Measurements from ENCODE around the gene PSORS1C2. TPM values are rescaled to one million over a fixed set of nuclear protein-coding genes. Genes with fewer than 3 reads are reported as not detected.

Gene PSORS1C2
- total RNA-seq, 2 experiments from 2014 or later: not detected

- POLR2A ChIA-PET: no interaction called here
- CTCF ChIA-PET: no interaction called here
Measured at GRCh38 chr6:31145386-31145785, 6.5 kb upstream of the PSORS1C2 start.

GRCh38 chr6:31144970-31145340 is 6.1 kb upstream of the PSORS1C2 start:
- CTCF ChIA-PET: no interaction called here
- POLR2A ChIA-PET: no interaction called here

GRCh38 chr6:31144296-31144969 is 5.6 kb upstream of the PSORS1C2 start:
- CTCF ChIA-PET: interaction anchor here (1.5 kb wide), 1 partner anchor 14 kb away, joined by 6 read pairs; no protein-coding TSS in a partner anchor
- POLR2A ChIA-PET: no interaction called here

- CTCF ChIA-PET: interaction anchor here (1.5 kb wide), 1 partner anchor 13 kb away, joined by 6 read pairs; no protein-coding TSS in a partner anchor
- POLR2A ChIA-PET: no interaction called here
Measured at GRCh38 chr6:31143148-31143547, 4.3 kb upstream of the PSORS1C2 start.

GRCh38 chr6:31142361-31142761 is 3.5 kb upstream of the PSORS1C2 start:
- POLR2A ChIA-PET: no interaction called here

GRCh38 chr6:31140643-31141042 is 1.8 kb upstream of the PSORS1C2 start:
- ChIA-PET CTCF (no interaction called here), POLR2A (no interaction called here)

More at GRCh38 chr6:31142361-31142761, 3.5 kb upstream of the PSORS1C2 start:
- CTCF ChIA-PET: interaction anchor here (1.1 to 1.3 kb wide), 2 partner anchors 18 to 50 kb away, joined by 3 to 5 read pairs; no protein-coding TSS in a partner anchor

GRCh38 chr6:31139599-31139998 is 733 bp upstream of the PSORS1C2 start:
- POLR2A ChIA-PET: no interaction called here
- CTCF ChIA-PET: interaction anchor here (0.9 to 3.2 kb wide), 3 partner anchors 11 to 236 kb away, joined by 3 to 18 read pairs (median 6); no protein-coding TSS in a partner anchor

- CTCF ChIA-PET: interaction anchor here (0.8 to 1.3 kb wide), 2 partner anchors 8 to 231 kb away, joined by 3 to 4 read pairs; no protein-coding TSS in a partner anchor
- POLR2A ChIA-PET: no interaction called here
Measured at GRCh38 chr6:31135710-31136109, 3.2 kb downstream of the PSORS1C2 start.

- ChIA-PET POLR2A (interaction anchor here (0.5 to 0.7 kb wide), 3 partner anchors 177 to 379 kb away, joined by 4 to 6 read pairs (median 4); no protein-coding TSS in a partner anchor), CTCF (interaction anchor here (0.5 to 1.5 kb wide), 2 partner anchors 56 to 60 kb away, joined by 3 to 5 read pairs; no protein-coding TSS in a partner anchor)
Measured at GRCh38 chr6:31132806-31133205, 6.1 kb downstream of the PSORS1C2 start.

GRCh38 chr6:31131595-31131994 is 7.3 kb downstream of the PSORS1C2 start:
- POLR2A ChIA-PET: no interaction called here

GRCh38 chr6:31130751-31131150 is 8.1 kb downstream of the PSORS1C2 start:
- ChIA-PET POLR2A (interaction anchor here (0.7 kb wide), 1 partner anchor 49 kb away, joined by 7 read pairs; no protein-coding TSS in a partner anchor), CTCF (interaction anchor here (1.1 to 1.8 kb wide), 4 partner anchors 13 to 268 kb away, joined by 3 to 6 read pairs (median 4); no protein-coding TSS in a partner anchor)

More at GRCh38 chr6:31131595-31131994, 7.3 kb downstream of the PSORS1C2 start:
- CTCF ChIA-PET: no interaction called here

GRCh38 chr6:31129130-31129529 is 9.7 kb downstream of the PSORS1C2 start:
- CTCF ChIA-PET: interaction anchor here (0.6 to 1.8 kb wide), 4 partner anchors 8 to 248 kb away, joined by 3 to 6 read pairs (median 5); no protein-coding TSS in a partner anchor
- POLR2A ChIA-PET: no interaction called here

GRCh38 chr6:31128093-31128676 is 10.7 kb downstream of the PSORS1C2 start:
- ChIA-PET POLR2A (no interaction called here), CTCF (interaction anchor here (0.6 to 1.8 kb wide), 6 partner anchors 8 to 376 kb away, joined by 3 to 6 read pairs (median 4); no protein-coding TSS in a partner anchor)

- CTCF ChIA-PET: interaction anchor here (0.6 to 1.4 kb wide), 5 partner anchors 11 to 374 kb away, joined by 3 read pairs; no protein-coding TSS in a partner anchor
- POLR2A ChIA-PET: no interaction called here
Measured at GRCh38 chr6:31126396-31127175, 12.3 kb downstream of the PSORS1C2 start.

GRCh38 chr6:31125586-31126363 is 13.1 kb downstream of the PSORS1C2 start:
- ChIA-PET CTCF (interaction anchor here (0.6 to 1.1 kb wide), 2 partner anchors 12 to 241 kb away, joined by 3 read pairs; no protein-coding TSS in a partner anchor), POLR2A (no interaction called here)

- CTCF ChIA-PET: no interaction called here
- POLR2A ChIA-PET: no interaction called here
Measured at GRCh38 chr6:31125162-31125561, 13.7 kb downstream of the PSORS1C2 start.

- CTCF ChIA-PET: interaction anchor here (0.8 kb wide), 1 partner anchor 14 kb away, joined by 4 read pairs; no protein-coding TSS in a partner anchor
- POLR2A ChIA-PET: no interaction called here
Measured at GRCh38 chr6:31122791-31123706, 15.8 kb downstream of the PSORS1C2 start.

Measured in activated CD8-positive, alpha-beta memory T cell treated with anti-CD3 and anti-CD28 coated beads for 36 hours (primary cell).